Body of pancreas (tissue), 4 donors: ENCODE data around the gene ASAH2B.
A peak's percentile ranks its signal among the peaks of the same experiment; 100 is the strongest.

Source experiments
- POLR2A ChIP-seq, 3 donors: fragments of 450-650 bp; IDR thresholded peaks; one replicate each; pipeline ENCODE4 v1.6.1; 2016; ENCODE audit warnings: antibody characterized with exemption in 3 of 3, mild to moderate bottlenecking in 2 of 3
- TF ChIP-seq, protein P1 (sequence below), 7 experiments: fragments of 450-650 bp in 4 of 7; fragments of 200-600 bp in 3 of 7; sonication (generic) in 3 of 7; IDR thresholded peaks; one replicate each; pipeline ENCODE4 v1.5.1; 2016 to 2019; ENCODE audit warnings: antibody characterized with exemption in 7 of 7

DNA sequence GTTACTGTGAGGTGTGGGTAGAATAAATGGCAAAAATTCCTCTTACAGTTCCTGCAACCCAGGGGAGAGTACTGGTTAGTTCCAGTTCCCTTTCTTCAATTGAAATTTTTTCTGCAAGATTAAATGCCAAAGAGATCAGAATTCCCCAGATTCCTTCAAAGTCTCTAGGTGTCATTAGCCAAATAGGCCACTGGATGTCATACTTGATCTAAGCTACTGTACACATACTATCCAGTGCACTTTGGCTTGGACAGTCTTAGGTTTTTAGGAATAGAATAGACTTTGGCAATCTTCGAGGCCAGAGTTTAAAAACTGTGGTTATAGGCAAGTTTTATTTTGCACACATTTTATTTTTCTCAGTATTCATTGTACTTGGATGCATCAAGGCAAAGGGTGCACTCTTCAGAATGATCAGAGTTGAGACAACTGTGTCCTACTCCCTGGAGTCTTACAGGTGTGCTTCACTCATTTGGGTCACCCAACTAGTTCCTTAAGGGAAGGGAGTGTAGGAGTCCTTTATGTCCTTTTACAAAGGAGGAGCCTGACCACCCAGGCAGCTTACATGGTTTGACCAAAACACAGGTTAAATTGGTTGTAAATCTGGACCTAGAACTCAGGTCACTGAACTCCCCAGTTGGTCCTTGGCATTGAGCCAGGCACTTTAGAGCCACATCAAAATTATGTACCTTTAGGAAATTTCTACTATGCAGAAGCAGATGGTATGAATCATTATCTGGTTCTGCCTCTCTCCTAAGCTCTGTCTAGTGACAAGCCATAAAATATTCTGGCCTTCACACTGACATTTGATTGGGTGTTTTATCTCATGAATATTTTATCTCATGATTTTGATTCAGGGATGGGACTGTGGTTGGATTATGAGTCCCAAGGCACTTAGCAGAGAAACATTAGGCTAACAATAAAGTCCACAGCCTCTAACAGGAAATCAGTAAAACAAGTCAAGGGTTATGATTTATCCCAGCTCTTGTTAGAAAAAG lies 49.5 kb downstream of the ASAH2B start:
- TF ChIP-seq, protein P1, sequence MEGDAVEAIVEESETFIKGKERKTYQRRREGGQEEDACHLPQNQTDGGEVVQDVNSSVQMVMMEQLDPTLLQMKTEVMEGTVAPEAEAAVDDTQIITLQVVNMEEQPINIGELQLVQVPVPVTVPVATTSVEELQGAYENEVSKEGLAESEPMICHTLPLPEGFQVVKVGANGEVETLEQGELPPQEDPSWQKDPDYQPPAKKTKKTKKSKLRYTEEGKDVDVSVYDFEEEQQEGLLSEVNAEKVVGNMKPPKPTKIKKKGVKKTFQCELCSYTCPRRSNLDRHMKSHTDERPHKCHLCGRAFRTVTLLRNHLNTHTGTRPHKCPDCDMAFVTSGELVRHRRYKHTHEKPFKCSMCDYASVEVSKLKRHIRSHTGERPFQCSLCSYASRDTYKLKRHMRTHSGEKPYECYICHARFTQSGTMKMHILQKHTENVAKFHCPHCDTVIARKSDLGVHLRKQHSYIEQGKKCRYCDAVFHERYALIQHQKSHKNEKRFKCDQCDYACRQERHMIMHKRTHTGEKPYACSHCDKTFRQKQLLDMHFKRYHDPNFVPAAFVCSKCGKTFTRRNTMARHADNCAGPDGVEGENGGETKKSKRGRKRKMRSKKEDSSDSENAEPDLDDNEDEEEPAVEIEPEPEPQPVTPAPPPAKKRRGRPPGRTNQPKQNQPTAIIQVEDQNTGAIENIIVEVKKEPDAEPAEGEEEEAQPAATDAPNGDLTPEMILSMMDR (IDR thresholded peaks at IDR 0.05) = peak in 6 of 7 experiments; percentile 40 to 88 (median 77)
- no peak for TF ChIP-seq POLR2A (IDR thresholded peaks at IDR 0.05)
